ENCODE results near the gene RCN1.

RCN1 gene

GRCh38 chr11:32109592-32109991 is 18.7 kb downstream of the RCN1 start:
- H3K27ac ChIP-seq (replicated peaks): no peak overlapping the region
- no peak for DNase-seq (ENCODE audit: low read depth in 1 of 2, low spot score in 1 of 2)
- no peaks in the 10 kb centered on the region for H3K27me3 ChIP-seq (ENCODE audit: insufficient read depth, poor library complexity, severe bottlenecking)
- no peak for TF ChIP-seq GABPA (IDR thresholded peaks at IDR 0.05; ENCODE audit: low read depth)
- TF ChIP-seq CTCF (IDR thresholded peaks at IDR 0.05; ENCODE audit: insufficient read depth, low read length): no peak
- TF ChIP-seq POLR2AphosphoS5 (IDR thresholded peaks at IDR 0.05; ENCODE audit: low read depth): no peak
- no peak for TF ChIP-seq REST (IDR thresholded peaks at IDR 0.05; ENCODE audit: insufficient replicate concordance, low read depth)
- no peak overlapping the region for H3K4me3 ChIP-seq (replicated peaks; ENCODE audit: insufficient read depth, low read length)

GRCh38 chr11:32110795-32111194 is 19.9 kb downstream of the RCN1 start:
- TF ChIP-seq SPI1 (IDR thresholded peaks at IDR 0.05; ENCODE audit: borderline replicate concordance, low read depth): no peak
- TF ChIP-seq REST (IDR thresholded peaks at IDR 0.05; ENCODE audit: insufficient replicate concordance, low read depth): no peak
- TF ChIP-seq GABPA (IDR thresholded peaks at IDR 0.05; ENCODE audit: low read depth): no peak
- no peak for TF ChIP-seq POLR2AphosphoS5 (IDR thresholded peaks at IDR 0.05; ENCODE audit: low read depth)
- TF ChIP-seq CTCF (IDR thresholded peaks at IDR 0.05; ENCODE audit: insufficient read depth, low read length): no peak
- Histone ChIP-seq H3K4me3 (replicated peaks; ENCODE audit: insufficient read depth, low read length) (no peak overlapping the region), H3K27ac (replicated peaks) (no peak overlapping the region), H3K27me3 (ENCODE audit: insufficient read depth, poor library complexity, severe bottlenecking) (no peaks in the 10 kb centered on the region)
- DNase-seq (ENCODE audit: low read depth in 1 of 2, low spot score in 1 of 2): no peak

- TF ChIP-seq SPI1 (IDR thresholded peaks at IDR 0.05; ENCODE audit: borderline replicate concordance, low read depth) (no peak), CTCF (IDR thresholded peaks at IDR 0.05; ENCODE audit: insufficient read depth, low read length) (no peak), REST (IDR thresholded peaks at IDR 0.05; ENCODE audit: insufficient replicate concordance, low read depth) (no peak), GABPA (IDR thresholded peaks at IDR 0.05; ENCODE audit: low read depth) (no peak), POLR2AphosphoS5 (IDR thresholded peaks at IDR 0.05; ENCODE audit: low read depth) (no peak)
- H3K4me3 ChIP-seq (replicated peaks; ENCODE audit: insufficient read depth, low read length): no peak overlapping the region
- no peak for DNase-seq (ENCODE audit: low read depth in 1 of 2, low spot score in 1 of 2)
- no peak overlapping the region for H3K27ac ChIP-seq (replicated peaks)
- no peaks in the 10 kb centered on the region for H3K27me3 ChIP-seq (ENCODE audit: insufficient read depth, poor library complexity, severe bottlenecking)
Observed at GRCh38 chr11:32113200-32113919, 22.5 kb downstream of the RCN1 start.
